Glomerular visceral epithelial cell (primary cell): ENCODE results near the gene PALMD.
A peak's percentile ranks its signal among the peaks of the same experiment; 100 is the strongest.

Experiments used
- DNase-seq: peaks from one replicate; pipeline ENCODE4 v3.0.0-alpha.2; 2016; ENCODE audit errors: extremely low spot score

The PALMD gene, protein sequence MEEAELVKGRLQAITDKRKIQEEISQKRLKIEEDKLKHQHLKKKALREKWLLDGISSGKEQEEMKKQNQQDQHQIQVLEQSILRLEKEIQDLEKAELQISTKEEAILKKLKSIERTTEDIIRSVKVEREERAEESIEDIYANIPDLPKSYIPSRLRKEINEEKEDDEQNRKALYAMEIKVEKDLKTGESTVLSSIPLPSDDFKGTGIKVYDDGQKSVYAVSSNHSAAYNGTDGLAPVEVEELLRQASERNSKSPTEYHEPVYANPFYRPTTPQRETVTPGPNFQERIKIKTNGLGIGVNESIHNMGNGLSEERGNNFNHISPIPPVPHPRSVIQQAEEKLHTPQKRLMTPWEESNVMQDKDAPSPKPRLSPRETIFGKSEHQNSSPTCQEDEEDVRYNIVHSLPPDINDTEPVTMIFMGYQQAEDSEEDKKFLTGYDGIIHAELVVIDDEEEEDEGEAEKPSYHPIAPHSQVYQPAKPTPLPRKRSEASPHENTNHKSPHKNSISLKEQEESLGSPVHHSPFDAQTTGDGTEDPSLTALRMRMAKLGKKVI

DNA sequence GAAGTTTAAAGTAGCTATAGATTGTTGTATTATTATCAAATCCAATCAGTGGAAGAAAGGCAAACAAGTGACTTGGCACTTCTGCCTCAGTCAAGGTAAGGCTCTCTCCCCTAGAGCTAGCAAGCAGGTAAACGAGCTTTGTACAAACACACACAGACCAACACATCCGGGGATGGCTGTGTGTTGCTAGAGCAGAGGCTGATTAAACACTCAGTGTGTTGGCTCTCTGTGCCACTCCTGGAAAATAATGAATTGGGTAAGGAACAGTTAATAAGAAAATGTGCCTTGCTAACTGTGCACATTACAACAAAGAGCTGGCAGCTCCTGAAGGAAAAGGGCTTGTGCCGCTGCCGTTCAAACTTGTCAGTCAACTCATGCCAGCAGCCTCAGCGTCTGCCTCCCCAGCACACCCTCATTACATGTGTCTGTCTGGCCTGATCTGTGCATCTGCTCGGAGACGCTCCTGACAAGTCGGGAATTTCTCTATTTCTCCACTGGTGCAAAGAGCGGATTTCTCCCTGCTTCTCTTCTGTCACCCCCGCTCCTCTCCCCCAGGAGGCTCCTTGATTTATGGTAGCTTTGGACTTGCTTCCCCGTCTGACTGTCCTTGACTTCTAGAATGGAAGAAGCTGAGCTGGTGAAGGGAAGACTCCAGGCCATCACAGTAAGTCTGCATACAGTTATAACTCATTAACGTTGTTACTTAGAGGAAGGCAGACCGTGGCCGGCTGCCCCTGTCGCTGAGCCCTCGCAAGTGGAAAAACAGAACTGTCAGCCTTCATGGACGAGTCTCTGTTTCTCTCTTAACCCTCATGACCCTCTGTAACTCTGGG lies at the start of gene PALMD:
TSS of gene PALMD (plus strand) at position 415 of the 833 bp plus-strand sequence. CDS start at position 620, 205 bp downstream.
- peak; percentile 52 for DNase-seq

DNA sequence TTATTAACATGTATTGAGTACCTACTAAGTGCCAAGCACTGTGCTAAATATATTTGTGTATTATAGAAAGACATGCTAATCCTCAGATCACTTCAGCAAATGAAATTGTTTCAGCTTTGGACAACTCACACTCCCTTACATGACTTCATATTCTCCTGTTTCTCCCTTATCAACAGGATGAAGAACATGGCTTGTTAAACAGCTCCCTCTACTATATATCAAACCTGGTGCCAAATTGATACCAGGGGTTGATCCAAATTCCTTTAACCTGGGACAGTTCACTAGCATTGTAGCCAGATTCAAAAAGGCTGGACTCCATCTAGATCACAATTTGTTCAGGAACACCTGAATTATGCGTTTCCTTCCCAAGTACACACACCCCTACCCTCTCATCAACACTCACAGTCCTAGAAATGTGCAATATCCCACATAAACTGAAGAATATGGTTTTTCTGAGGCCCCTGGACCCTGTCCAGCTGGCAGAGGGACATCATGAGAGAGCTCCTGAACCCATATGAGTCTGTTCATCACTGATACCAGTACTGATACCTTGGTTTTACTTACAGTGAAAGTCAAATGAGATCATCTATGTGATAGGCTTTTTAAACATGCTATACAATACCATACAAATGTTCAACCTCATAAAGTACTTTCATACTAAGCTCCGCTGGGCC lies 47.0 kb upstream of the PALMD start:
- DNase-seq: no peak

DNA sequence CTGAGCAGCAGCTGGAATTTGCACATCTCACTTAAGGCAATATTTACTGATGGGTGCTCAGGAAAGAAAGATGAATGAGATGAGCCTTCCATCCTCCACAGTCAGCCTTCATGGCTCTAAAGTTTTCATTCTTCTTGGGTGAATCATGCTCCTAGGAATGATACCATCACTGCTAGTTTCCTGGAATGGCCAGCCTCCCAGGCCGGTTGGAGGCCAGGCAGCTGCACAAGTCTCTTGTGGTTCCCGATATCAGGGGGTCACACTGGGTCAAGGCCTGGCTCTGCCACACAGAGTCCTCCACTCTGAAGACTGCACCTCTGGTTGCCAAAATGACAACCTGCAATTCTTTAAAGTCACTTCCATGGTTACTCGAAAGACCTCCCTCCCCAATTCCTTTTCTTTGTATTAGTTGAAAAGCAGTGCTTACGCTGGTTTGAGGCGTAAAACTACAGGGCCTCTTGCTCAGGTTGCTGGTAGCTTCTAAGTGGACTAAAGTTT lies 46.2 kb upstream of the PALMD start:
- peak; percentile 83 for DNase-seq

DNA sequence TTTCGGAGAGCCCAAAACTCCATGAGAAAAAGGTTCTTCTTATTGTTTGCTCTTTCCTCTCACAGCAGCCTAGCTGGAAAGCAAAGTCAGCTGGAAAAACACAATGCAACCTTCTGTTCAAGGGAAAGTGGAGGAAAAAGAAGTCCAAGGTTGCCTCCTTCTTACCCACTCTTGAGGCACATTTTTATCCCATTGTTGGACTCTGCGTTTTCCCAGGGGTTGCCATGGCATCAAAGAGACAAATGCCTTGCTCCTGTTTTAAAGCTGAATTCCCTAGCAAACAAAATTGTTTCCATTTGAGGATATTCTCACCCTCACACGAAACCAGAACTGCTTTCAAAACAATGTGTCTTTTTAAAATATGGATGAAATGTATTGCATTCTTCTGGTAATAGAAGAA lies 45.1 kb upstream of the PALMD start:
- DNase-seq: no peak

DNA sequence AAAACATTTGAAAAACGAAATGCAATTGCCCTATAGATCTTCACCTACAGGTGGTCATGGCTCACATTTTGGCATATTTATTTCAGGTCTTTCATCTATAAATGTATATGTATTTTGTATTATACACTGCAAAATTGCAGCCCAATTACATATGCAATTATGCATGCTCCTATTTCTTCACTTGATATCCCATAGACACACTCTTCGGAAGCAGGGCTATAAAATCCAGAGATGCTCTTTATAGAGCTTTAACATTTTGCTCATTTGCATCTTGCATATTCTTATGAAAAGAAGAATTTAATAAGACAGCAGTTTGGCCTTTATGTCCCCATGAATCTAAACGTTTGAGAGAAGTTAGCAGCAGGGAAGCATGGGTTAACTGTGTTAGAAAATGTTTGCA lies 44.7 kb upstream of the PALMD start:
- no peak for DNase-seq

DNA sequence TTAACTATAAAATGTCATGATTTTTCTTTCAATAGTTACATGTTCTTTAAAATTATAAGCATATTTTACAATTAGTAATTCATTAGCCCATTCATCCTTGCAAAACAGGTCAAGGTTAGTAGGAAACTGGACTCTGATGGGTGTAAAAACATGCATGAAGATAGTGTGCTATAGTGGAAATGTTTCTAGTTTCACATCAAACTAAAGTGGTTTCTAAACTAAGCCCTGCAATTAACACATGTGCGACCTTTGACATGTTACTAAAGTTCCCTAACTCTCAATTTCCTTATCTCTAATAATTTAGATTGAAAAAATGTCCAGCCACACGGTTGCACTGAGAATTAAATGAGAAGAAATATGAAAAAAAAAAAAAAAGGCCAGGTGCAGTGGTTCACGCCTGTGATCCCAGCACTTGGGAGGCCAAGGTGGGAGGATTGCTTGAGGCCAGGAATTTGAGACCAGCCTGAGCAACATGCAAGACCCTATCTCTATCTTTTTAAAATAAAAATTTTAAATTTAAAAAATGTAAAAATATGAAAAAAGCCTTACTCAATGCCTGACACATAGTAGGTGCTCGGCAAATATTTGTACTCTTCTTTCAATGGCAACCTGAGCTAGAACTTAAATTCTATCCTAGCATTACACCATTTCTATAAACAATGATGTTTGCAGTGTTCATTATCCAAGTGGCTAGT lies 44.1 kb upstream of the PALMD start:
- no peak for DNase-seq

DNA sequence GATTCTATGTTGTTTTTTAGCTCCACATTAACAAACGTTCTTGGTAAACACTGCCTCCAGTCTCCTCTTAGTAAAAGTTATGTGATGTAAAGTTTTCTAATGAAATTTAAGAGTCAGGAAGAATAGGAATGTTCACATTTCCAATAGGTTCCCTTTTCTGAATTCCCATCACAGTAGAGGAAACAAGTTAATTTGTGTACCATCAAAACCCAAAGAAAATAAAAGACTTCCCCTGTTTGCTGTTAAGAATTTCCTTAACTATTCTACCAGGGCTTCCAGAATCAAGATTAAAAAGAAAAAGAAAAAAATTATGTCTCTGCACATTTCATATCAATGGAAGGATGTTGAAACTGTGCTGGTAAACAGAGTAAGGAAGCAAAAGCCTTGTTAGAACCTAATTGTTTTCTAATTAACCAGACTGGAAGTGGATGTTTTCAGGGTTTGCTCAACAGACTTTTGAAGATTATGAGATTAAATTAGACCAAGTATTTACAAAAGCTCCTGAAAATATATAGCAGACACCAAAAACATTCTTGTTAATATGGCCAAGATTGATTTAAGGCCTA lies 43.4 kb upstream of the PALMD start:
- no peak for DNase-seq

DNA sequence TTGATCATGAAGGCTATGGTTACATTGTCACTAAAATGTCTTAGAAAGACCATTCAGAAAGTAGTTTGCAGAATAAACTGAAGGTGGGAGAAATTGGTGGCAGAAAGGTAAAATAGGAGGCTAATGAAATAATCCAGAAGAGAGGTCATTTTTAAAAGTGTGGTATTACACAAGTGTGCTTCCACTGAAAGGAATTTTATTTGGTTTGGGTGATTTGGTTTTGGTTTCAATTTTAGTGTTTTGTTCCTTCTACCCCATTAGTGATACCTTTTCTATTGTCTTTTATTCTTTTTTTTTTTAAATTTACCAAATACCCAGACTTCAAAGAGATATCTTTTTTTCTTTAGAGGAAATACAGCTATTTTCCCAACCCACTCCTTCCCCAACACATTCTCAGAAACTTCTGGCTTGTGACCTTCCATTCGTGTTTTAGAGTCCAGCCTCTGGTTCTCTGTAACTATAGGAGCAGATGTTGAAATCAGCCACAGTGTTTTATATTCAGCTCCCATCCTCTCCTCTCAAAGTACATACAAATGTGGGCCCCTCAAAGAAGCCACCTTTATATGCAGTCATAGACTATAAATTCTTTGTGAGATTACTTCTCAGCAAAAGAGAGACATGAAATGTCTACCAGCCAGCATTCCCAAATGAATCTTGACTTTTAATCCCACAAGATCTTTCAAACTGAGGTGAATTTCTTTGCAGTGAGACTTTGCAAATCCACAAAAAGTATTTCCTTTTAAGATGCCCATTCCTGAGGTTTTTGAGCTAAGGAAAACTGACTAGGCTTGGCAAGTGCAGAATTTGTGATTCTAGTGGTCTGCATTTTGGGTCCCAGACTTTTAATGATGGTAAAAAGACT lies 42.0 kb upstream of the PALMD start:
- DNase-seq: no peak

DNA sequence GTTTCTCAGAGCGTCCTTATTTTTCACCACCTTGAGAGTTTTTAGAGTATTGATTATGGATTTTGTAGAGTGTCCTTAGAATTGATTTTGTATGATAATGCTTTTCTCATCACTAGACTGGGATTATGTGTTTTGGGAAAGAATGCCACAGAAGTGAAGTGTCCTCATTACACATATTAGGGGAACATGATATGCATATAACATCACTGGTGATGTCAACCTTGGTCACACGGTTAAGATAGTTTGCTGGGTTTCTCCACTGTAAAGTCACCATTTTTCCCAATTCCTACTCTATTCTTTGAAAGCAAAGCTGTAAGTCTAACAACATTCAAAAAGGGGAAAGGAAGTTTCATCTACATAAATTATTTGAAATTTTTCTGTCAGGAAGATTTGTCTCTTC lies 39.6 kb upstream of the PALMD start:
- no peak for DNase-seq

DNA sequence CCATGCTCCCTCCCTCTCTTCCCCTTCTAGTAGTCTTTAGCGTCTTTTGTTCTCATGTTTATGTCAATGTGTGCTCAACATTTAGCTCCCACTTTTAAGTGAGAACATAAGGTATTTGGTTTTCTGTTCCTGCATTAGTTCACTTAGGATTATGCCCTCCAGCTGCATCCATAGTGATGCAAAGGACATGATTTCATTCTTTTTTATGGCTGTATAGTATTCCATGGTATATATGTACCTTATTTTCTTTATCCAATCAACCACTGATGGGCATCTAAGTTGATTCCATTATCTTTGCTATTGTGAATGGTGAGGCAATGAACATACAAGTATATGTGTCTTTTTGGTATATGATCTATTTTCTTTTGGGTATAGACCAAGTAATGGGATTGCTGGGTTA lies 38.3 kb upstream of the PALMD start:
- DNase-seq: no peak

DNA sequence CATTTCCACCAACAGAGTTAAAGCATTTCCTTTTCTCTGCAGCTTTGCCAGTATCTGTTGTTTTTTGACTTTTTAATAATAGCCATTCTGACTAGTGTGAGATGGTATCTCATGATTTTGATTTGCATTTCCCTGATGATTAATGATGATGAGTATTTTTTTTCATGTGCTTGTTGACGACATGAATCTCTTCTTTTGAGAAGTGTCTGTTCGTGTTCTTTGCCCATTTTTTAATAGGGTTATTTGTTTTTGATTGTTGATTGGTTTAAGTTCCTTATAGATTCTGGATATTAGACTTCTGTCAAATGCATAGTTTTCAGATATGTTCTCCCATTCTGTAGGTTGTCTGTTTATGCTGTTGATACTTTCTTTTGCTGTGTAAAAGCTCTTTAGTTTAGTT lies 37.9 kb upstream of the PALMD start:
- DNase-seq: no peak

DNA sequence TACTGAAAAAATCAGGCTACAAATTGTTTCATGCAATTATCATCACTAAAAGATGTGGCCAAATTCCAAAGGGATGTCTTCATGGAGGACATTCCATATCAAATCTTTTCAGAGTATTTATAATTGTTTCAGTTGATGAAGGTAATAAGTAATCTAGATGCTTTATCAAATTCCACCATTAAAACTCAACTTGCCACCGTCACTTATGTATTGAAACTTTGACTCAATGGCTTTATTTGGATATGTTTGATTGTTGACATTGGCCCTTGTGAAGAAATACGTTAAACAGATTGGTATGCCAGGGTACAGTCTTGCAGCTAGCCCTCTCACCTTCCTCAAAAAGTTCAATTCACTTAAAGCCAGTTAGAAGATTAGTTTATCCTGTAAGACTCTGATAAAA lies 32.2 kb upstream of the PALMD start:
- DNase-seq: no peak

DNA sequence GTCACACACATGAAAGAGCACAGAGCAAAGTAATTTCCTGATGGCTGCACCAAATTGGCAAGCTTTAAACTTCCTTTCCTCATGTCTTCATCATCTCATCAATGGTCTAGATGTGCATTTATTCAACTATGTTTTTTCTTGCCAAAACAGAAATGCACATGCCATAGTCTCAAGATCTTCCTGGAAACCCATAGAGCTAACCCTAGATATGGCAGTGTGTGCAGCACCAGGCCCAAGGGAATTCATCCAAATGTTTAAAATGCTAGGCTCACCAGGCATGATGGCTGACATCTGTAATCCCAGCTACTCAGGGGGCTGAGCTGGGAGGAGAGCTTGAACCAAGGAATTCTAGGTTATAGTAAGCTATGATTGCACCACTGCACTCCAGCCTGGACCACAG lies 31.2 kb upstream of the PALMD start:
- DNase-seq: no peak

DNA sequence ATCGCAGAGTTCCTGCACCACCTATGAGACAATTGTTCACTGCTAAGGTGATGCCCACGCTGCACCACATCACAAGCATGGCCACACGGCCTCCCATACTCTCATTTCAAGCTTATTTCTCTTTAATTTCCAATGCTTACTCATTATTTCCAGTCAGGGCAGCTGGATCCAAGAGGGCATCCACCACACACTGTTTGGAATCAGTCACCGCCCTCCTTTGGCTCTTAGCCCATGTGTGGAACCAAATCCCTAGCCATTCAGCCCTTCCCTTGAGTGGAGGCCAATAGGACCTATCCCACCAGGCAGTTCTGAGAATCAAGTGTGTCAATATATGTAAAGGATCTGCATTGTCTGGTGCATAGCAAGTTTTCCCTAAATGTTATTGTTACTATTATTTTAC lies 26.3 kb upstream of the PALMD start:
- no peak for DNase-seq

DNA sequence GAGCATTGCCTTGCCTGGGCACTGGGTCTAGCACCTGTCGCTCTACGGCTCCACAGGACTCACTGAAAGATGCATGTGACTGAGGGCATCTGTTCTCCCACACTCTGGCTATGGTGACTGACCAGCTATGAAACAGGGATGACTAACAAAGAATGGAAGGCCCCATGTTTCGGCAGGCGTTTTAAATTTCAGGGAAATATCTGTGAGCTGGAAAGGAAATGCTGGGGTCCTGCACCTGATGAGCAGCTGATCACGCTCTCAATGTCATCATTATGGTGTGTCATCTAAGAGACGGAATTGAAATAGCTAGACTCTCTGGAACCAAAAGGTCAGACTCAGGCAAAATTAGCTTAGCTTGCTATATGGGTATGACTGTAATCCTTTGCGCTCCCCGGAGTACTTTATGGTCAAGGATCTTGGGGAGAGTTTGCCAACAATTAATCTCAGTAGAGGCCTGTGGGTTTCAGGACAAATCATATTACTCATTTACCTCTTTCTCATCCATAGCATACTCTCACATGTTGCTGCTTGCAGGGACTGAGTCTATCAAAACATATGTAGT lies 24.5 kb upstream of the PALMD start:
- DNase-seq: peak; percentile 31

DNA sequence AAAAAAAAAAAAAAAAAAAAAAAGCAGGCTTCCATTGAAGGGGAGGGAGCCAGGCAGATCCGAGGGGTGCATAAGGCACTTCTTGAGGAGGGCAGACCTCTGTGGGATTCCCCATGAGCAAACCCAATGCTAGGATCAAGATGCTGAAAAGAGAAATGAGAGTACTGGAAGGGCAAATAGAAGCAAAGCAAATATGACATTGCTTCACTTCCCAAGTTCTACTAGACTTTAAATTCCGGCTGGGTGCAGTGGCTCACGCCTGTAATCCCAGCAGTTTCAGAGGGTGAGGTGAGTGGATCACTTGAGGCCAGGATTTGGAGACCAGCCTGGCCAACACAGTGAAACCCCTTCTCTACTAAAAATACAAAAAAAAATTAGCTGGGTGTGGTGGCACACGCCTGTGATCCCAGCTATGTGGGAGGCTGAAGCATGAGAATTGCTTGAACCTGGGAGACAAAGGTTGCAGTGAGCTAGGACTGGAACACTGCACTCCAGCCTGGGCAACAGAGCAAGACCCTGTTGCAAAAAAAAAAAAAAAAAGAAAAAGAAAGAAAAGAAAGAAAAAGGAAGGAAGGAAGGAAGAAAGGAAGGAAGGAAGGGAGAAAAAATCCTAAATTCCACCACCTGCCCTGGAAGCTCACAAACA lies 23.1 kb upstream of the PALMD start:
- DNase-seq: no peak

DNA sequence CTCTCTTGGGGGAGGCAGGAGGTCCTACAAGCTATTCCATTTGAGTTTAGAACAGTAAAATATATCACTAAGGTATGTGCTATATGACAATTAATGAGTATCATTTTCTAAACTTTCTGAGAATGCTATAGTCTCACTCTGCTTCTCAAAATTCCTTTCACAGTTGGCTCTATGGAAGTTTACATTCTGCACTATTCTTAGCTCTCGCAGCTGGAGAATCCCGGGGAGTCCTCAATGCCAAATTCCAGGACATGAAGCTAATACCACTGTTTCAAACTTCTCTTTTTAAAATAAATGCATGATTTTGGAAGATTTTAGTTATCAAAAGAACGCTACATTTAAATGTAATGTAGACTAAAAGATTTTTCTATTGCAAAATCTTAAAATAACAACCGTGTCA lies 22.4 kb upstream of the PALMD start:
- no peak for DNase-seq

DNA sequence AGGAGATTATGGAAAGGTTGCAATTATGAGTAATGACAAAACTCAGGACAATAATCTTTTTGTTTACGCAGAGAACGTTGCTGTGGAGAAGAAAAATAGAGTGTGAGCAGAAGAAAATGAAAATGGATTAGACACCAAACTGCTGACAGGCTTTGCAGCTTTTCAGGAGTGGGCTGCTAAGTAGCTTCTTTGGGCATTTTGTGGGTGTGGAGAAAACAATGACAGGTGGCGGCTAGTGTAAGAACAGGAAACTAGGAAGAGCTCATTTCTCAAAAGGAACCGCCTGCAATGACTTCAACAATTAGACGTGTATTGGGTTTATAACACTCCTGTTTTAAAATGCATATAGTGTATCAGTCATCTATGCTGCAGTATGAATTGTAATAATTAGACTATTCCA lies 18.3 kb upstream of the PALMD start:
- no peak for DNase-seq

DNA sequence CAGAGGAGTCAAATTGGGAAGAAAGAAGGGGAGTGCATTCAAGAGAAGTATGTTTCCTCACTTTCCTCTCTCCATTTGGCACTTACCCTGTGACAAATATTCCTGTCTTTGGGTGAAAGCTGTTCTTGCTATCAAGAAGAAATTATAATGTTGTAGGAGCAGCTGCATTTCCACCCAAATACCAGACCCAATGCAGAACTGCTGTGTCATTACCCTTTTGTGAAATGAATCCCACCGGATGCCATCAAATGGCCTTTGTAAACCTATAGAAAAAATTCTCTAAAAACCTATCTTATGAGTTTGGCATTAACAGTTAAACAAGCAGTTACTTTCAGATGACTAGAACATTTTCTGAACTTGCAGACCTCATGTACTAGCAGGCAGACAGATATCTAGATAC lies 16.7 kb upstream of the PALMD start:
- no peak for DNase-seq
